Thyroid gland (tissue), 4 donors: ENCODE results near the gene STAT1. TPM values are rescaled to one million over a fixed set of nuclear protein-coding genes. Genes with fewer than 3 reads are reported as not detected.
A peak's percentile ranks its signal among the peaks of the same experiment; 100 is the strongest.

Source experiments
- DNase-seq, 2 donors: peaks; one replicate each; pipeline ENCODE4 v3.0.0-alpha.2; 2019
- H3K27ac ChIP-seq, 3 donors: fragments of 200-600 bp; sonication (generic); 1 replicate in 2 of 3; 2 replicates in 1 of 3; pipeline ENCODE4 v1.5.1; 2016 to 2019; ENCODE audit warnings: mild to moderate bottlenecking in 1 of 3, moderate library complexity in 1 of 3
- H3K27me3 ChIP-seq: fragments of 200-600 bp; sonication (generic); one replicate; pipeline ENCODE4 v1.5.1; 2019
- H3K36me3 ChIP-seq, 2 donors: fragments of 200-600 bp; sonication (generic); one replicate each; pipeline ENCODE4 v1.5.1; 2016 to 2019
- H3K4me1 ChIP-seq, 2 donors: fragments of 200-600 bp; sonication (generic); one replicate each; pipeline ENCODE4 v1.5.1; 2017 to 2019
- H3K4me3 ChIP-seq, 3 donors: fragments of 200-600 bp; sonication (generic); replicated peaks in 1 of 3; 1 replicate in 2 of 3; 2 replicates in 1 of 3; pipeline ENCODE4 v1.5.1; 2016; ENCODE audit warnings: mild to moderate bottlenecking in 1 of 3
- H3K9me3 ChIP-seq: fragments of 200-600 bp; sonication (generic); one replicate; pipeline ENCODE4 v1.5.1; 2017
- CTCF ChIP-seq, 6 experiments: fragments of 200-600 bp in 3 of 6; fragments of 450-650 bp in 3 of 6; sonication (generic) in 3 of 6; IDR thresholded peaks; one replicate each; pipeline ENCODE4 v1.5.1; 2016 to 2019; ENCODE audit warnings: antibody characterized with exemption in 6 of 6, mild to moderate bottlenecking in 2 of 6, inconsistent platforms in 1 of 6, moderate library complexity in 1 of 6
- POLR2A ChIP-seq, 2 donors: fragments of 450-650 bp; IDR thresholded peaks; one replicate each; pipeline ENCODE4 v1.6.1; 2017; ENCODE audit warnings: antibody characterized with exemption in 2 of 2, mild to moderate bottlenecking in 2 of 2, moderate library complexity in 1 of 2
- WGBS, 2 donors: methylation state at CpG; one replicate each; pipeline ENCODE4 v1.1.5; 2017; 5-methylcytosine and 5-hydroxymethylcytosine counted together
- intact Hi-C: fragments of 100-400 bp; cut with DNase I; formaldehyde crosslinking; loops from one replicate; pipeline ENCODE4 v1.15.1; 2023
- total RNA-seq, 4 donors: library from RNA; depleted of rRNA; stranded (reverse); fragments of >200 nt; gene quantifications; one replicate each; pipeline ENCODE4 v1.2.3, GENCODE V29; 2016

Gene STAT1
- total RNA-seq, 4 donors from 2014 or later = 38.0 to 87.7 (median 61.3) TPM

GRCh38 chr2:190973726-190974628 is 40.0 kb downstream of the STAT1 start:
- intact Hi-C loops = no loop called here
- H3K9me3 ChIP-seq = no peaks in the 10 kb centered on the region
- H3K27ac ChIP-seq = no peak overlapping the region
- peaks cover 35 to 51% of the 10 kb centered on the region in 2 donors for H3K36me3 ChIP-seq
- no peak for DNase-seq
- H3K4me1 ChIP-seq = no peaks in the 10 kb centered on the region
- no peak for TF ChIP-seq CTCF (IDR thresholded peaks at IDR 0.05)
- no peak for TF ChIP-seq POLR2A (IDR thresholded peaks at IDR 0.05)
- 88 to 89% methylated on average over 11 of the region's 11 CpGs for WGBS, 2 donors
- H3K27me3 ChIP-seq = no peaks in the 10 kb centered on the region
- H3K4me3 ChIP-seq = no peak overlapping the region

GRCh38 chr2:190973262-190973661 is 40.7 kb downstream of the STAT1 start:
- Histone ChIP-seq H3K4me1 (no peaks in the 10 kb centered on the region), H3K27me3 (no peaks in the 10 kb centered on the region), H3K36me3 (peaks cover 30 to 51% of the 10 kb centered on the region in 2 donors), H3K4me3 (no peak overlapping the region), H3K27ac (no peak overlapping the region), H3K9me3 (no peaks in the 10 kb centered on the region)
- intact Hi-C loops = no loop called here
- 94 to 100% methylated on average over 1 of the region's 1 CpG for WGBS, 2 donors
- TF ChIP-seq POLR2A (IDR thresholded peaks at IDR 0.05) = no peak
- no peak for TF ChIP-seq CTCF (IDR thresholded peaks at IDR 0.05)
- no peak for DNase-seq

GRCh38 chr2:190972846-190973245 is 41.1 kb downstream of the STAT1 start:
- no peak overlapping the region for H3K4me3 ChIP-seq
- no peaks in the 10 kb centered on the region for H3K27me3 ChIP-seq
- H3K36me3 ChIP-seq = peaks cover 26 to 51% of the 10 kb centered on the region in 2 donors
- no peak overlapping the region for H3K27ac ChIP-seq
- no peaks in the 10 kb centered on the region for H3K4me1 ChIP-seq
- H3K9me3 ChIP-seq = no peaks in the 10 kb centered on the region
- no peak for DNase-seq
- intact Hi-C loops = no loop called here
- no peak for TF ChIP-seq POLR2A (IDR thresholded peaks at IDR 0.05)
- no peak for TF ChIP-seq CTCF (IDR thresholded peaks at IDR 0.05)
- 71 to 94% methylated on average over 3 of the region's 3 CpGs for WGBS, 2 donors

GRCh38 chr2:190972213-190972612 is 41.8 kb downstream of the STAT1 start:
- H3K27ac ChIP-seq = peak overlapping the region in 1 of 3 donors; percentile 3
- no peaks in the 10 kb centered on the region for H3K9me3 ChIP-seq
- H3K4me1 ChIP-seq = no peaks in the 10 kb centered on the region
- DNase-seq = no peak
- H3K4me3 ChIP-seq = no peak overlapping the region
- no peak for TF ChIP-seq CTCF (IDR thresholded peaks at IDR 0.05)
- TF ChIP-seq POLR2A (IDR thresholded peaks at IDR 0.05) = no peak
- H3K36me3 ChIP-seq = peaks cover 26 to 51% of the 10 kb centered on the region in 2 donors
- 74 to 87% methylated on average over 2 of the region's 2 CpGs for WGBS, 2 donors
- intact Hi-C loops = no loop called here
- no peaks in the 10 kb centered on the region for H3K27me3 ChIP-seq

GRCh38 chr2:190970873-190971506 is 43.0 kb downstream of the STAT1 start:
- no peak overlapping the region for H3K27ac ChIP-seq

More at GRCh38 chr2:190970873-190971506, 43.0 kb downstream of the STAT1 start:
- intact Hi-C loops = no loop called here
- Histone ChIP-seq H3K27me3 (no peaks in the 10 kb centered on the region), H3K4me3 (no peak overlapping the region), H3K4me1 (no peaks in the 10 kb centered on the region), H3K36me3 (peaks cover 19 to 41% of the 10 kb centered on the region in 2 donors), H3K9me3 (no peaks in the 10 kb centered on the region)
- DNase-seq = no peak
- TF ChIP-seq POLR2A (IDR thresholded peaks at IDR 0.05) = no peak
- no peak for TF ChIP-seq CTCF (IDR thresholded peaks at IDR 0.05)
- 72 to 84% methylated on average over 5 of the region's 5 CpGs for WGBS, 2 donors
